ENCODE results near the gene TMEM178B.

DNA sequence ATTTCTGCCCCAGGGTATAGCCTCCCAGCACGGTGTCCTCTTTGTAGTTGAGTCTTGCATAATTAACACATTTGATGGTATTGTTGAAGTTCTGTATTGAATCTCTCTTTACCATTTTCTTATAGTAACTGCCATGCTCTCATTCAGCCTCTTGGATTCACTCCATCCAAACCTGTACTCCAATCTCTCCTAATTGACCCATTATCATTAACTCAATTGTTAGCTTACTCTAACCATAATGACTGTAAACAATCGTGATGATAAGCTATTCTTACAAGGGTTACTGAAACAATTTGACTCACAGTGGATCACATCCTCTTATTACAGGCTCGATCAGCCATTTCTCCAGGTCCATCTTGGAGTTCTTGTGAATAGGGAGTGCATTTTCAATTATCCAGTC lies 285.4 kb downstream of the TMEM178B start:
- TF ChIP-seq RFX5 (IDR thresholded peaks at IDR 0.05; ENCODE audit: low read depth, low read length) (no peak), SIN3A (IDR thresholded peaks at IDR 0.05; ENCODE audit: borderline replicate concordance in 2 of 2, control insufficient read depth in 1 of 2, low read depth in 2 of 2, low read length in 2 of 2) (no peak), GABPA (tag; conservative IDR thresholded peaks at IDR 0.05; ENCODE audit: low read depth) (no peak)
